Hematopoietic multipotent progenitor cell treated with erythropoietin and hydrocortisone succinate and interleukin-3 and kit ligand, for 15 days (in vitro differentiated cells): Measurements from ENCODE around the gene PTPRG.
"Not testable (repeated sequence)": the region's sequence is repeated elsewhere in the genome, so short reads cannot be mapped to it uniquely, and the experiment has no call there.

Experiments
- DNase-seq: peaks from one replicate; pipeline ENCODE4 v3.0.0-alpha.2; 2015; ENCODE audit warnings: low spot score

Gene PTPRG

DNA sequence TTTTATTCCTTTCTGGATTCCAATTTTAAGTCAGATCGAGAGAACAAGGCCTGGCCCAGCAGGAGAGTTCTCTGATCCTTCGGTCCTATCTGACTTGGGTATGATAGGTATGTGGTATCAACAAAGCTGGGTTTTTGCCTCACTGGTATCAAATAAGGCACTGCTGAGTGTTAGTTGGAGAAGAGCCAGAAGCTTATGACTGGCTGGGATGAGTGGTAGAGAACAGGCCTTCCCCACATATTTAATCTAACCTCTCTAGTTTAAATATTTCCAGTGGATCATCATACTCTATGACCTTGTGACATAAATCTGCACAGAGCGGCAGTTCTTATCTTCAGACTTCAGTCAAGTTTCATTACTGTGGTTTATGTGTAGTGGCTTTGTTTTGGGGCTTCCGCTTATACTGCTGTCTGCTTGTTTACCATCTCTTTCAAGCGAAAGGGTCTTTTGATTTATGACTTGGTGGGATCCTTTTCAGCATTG, 164.5 kb downstream of the PTPRG start:
- DNase-seq, result no peak

GRCh38 chr3:61727435-61727834, 166.1 kb downstream of the PTPRG start:
- DNase-seq, result no peak

DNA sequence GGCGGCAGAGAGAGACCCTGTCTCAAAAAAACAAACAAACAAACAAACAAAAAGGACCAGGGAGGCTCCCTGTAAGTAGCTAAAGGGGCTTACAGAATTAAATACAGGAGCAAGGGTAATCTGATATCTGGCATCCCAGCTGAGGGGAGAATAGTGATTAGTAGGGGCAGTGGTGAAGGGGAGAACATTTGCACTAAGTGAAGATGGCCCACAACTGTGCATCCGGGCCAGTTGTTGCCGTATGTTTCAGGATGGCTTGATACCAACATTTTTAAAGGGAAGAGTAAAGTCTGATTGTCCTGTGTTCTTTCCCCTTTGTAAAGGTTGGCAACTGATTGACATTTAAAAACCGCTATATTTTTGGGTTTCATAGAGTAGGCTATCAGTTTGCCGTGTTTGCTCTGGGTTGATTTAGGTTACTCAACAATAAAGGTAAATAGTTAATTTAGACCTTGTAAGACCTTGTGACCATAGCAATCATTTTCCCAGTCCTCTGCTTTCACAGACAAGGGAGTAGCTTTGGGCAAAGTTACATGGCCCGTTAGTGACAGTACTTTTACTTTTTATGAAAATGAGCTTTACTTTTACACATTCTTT, 167.8 kb downstream of the PTPRG start:
- DNase-seq, result no peak

DNA sequence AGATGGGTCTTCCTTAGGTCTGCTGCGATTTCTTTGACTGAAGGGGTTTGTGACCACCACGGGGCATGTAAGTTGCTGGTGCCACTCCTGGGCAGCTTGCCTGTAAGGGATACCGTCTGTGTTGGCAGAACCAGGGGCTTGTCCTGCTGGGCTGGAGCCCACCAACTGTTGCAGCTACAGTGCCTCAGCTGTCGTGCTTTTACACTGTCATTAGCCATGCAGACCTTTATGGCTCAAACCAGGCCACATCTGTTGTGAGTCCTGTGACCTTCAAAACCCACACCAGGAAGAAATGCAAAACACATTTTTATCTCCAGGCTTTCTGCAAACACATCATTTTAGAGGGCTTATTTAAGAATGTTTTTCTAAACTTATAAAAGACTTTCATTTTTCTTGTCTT, 168.7 kb downstream of the PTPRG start:
- no peak for DNase-seq

- DNase-seq, result no peak
Measured at GRCh38 chr3:61730577-61731231, 169.3 kb downstream of the PTPRG start.

GRCh38 chr3:61733000-61733399, 171.6 kb downstream of the PTPRG start:
- no peak for DNase-seq

- DNase-seq, result no peak
Measured at GRCh38 chr3:61733876-61734275, 172.5 kb downstream of the PTPRG start.

- no peak for DNase-seq
Measured at GRCh38 chr3:61734749-61735686, 173.6 kb downstream of the PTPRG start.

GRCh38 chr3:61736506-61736905, 175.1 kb downstream of the PTPRG start:
- no peak for DNase-seq

DNA sequence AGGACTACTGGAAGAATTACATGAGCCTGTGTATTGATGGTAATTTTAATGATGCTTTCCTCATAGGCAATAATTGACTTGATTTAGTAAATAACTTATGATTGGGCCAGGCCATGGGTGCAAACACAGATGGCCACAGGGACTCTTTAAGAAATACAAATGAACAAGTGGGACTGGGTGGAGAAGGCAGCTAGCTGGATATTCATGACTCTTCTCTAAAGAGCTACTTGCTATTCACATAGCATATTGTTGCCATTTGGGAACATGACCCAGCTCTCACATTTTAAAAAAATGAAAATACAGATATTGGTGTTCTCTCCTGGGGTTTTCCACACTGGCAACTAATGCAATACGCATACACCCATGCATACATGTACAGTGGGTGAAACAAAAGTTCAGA, 178.3 kb downstream of the PTPRG start:
- DNase-seq, result no peak

DNA sequence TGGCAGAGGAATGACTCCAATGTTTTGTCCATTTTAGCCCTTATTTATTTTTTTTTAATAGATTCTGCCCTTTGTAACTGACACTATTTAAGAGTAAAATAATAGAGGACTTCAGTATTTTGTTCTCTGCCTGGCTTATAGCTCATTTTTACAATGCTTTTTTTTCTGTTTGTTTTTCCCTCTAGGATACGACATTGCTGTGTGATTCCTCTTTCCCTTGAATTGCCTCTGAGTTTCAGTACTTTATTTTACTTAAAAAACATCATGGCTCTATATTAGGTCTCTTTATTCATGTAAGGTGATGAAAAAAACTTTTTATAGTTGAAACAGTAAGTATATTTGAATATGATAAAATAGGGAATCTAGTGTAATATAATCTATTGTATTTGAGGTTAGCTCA, 179.1 kb downstream of the PTPRG start:
- DNase-seq, result no peak

DNA sequence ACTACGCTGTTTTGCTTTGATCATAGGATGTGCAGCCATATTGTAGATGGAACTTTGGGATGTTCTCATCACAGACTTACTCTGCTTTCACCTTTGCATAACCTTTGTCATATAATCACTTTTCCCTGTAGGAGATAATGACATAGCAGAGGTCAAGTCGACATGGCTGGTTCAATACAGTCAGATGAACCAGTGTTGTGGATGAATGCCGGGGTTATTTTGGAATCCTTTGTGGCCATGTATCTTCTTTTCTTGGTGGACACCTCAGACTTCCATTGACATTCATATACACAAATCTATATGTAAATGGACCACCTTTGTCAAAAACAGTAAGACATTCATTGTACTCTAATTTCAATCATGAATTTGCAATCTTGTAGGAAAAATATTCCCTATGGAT, 180.2 kb downstream of the PTPRG start:
- no peak for DNase-seq

DNA sequence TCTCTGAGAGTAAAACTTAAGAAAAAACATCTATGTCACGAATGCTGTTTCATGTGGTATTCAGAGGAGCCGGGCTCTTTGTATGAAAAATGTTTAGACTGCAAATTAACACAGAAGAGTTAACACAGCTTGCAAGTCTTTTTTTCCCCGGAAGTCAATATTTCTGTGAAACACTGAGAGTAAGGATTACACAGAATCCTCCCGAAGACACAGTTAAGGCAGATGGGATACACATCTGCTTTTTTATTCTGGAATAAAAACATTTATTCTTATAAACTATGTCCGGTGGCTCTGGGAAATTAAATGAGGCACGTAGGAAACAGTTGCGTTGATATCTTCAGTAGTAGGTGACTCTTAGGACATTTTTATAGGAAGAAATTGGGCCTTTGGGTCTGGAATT, 180.6 kb downstream of the PTPRG start:
- no peak for DNase-seq

DNA sequence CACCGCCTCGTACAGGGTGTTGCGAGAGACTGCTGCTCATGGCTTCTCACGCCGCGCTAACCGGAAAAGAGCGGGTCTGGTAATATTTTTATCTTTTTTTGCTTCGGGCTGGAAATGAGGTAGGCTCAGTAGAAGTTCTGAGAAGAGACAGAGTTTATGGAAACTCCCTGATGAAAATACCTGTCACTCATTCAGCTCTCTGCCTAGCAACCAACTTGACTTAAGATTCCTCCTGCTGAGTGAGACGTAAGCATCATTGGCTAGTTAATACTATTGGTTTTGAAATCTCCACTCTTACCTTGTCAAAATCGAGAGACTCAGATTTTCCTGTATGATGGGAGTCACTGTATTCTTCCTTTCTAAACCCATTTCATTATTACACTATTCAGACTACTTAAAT, 181.7 kb downstream of the PTPRG start:
- no peak for DNase-seq

GRCh38 chr3:61743686-61744242, 182.4 kb downstream of the PTPRG start:
- DNase-seq, result no peak

DNA sequence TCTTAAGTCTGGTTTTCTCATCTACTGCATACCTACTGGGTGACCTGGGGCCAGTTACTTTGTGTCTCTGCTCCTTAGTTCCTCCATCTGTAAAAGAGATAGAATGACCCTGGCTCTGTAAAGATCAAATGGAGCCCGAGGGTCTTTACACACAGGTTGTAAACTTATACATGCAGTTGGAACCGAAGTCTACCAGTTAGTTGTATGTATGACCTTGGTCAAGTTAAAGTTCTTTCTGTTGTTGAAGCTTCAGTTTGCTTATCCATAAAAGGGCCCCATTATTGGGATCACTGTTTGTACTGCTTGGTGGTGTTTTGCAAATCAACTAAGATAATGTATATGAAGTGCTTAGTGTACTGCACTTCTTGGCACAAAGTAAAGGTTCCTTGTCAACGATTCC, 186.9 kb downstream of the PTPRG start:
- DNase-seq, result no peak

DNA sequence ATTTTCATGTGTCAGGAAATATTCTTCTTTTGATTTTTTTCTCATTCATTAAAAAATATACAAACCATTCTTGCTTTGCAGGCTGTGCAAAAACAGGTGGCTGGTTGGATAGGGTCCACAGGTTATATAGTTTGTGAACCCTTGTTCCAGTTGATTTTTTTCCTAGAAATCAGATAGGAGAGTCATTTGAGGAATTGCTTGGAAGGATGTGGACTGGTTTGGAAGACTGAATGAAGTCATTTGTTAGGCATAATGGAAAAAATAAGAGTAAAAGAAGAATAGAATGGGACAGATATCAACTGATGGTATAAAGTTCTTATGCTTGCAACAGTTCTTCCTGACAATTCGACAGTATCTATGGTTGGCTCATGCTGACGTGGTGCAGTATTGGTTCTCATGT, 189.4 kb downstream of the PTPRG start:
- no peak for DNase-seq

- DNase-seq, result no peak
Measured at GRCh38 chr3:61758839-61759238, 197.5 kb downstream of the PTPRG start.

- not testable (repeated sequence) for DNase-seq
Measured at GRCh38 chr3:61760783-61761182, 199.4 kb downstream of the PTPRG start.

DNA sequence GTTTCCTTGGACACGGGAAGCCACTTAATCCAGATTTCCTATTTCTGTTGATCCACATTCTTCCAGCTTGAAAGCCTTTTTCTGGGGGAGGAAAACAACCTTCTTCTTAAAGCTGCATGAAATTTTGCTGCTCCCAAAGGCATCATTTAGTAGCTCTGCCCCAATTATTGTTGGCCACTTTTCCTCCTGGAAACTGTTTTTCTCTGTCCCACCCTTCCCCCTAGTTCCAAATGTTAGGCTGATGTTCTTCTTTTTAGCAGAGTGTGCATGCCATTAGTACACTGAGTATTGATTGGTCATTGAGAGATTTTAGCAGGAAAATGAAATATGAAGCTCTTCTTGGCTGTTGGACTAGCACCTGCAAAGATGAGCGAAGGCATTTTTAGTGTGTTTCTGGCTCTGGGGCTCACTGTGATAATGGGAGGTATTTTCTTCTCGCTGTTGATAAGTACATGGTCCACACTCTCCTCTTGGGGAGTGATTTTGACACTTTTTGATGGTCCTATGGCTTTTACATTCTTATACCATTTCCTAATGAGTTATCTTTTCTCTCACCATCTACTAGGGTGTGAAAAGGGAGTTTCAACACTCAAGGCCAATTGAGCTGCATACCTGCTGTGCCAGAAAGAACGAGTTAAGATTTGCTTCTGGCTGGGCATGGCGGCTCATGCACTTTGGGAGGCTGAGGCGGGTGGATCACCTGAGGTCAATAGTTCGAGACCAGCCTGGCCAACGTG, 200.5 kb downstream of the PTPRG start:
- DNase-seq, result no peak

- no peak for DNase-seq
Measured at GRCh38 chr3:61765157-61765876, 203.9 kb downstream of the PTPRG start.
